ENCODE results near the gene RARA. TPM values are rescaled to one million over a fixed set of nuclear protein-coding genes. Genes with fewer than 3 reads are reported as not detected.

The RARA gene
- total and polyA plus RNA-seq, 8 donors: 6.8 to 19.7 (median 11.6) TPM

DNA sequence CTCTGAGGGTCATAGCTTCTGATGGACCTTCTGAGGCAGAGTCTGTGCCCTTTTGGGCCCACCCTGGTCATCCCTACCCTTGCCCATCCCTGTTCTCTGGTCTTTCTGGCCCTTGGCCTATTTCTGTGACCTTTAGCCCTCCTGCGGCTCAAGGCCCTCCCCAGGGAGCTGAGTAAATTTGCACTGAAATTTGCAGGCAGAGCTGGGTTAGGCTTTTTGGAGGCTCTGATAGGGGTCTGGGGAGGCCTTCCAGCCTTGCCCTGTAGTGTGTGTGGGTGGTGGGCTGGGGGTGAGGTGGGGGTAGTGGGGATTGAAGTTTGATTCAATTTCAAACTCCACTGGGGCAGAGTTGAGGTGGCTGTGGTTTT lies 17.8 kb downstream of the RARA start:
- no peaks in the 10 kb centered on the region for H3K9me3 ChIP-seq
- TF ChIP-seq, protein P1, sequence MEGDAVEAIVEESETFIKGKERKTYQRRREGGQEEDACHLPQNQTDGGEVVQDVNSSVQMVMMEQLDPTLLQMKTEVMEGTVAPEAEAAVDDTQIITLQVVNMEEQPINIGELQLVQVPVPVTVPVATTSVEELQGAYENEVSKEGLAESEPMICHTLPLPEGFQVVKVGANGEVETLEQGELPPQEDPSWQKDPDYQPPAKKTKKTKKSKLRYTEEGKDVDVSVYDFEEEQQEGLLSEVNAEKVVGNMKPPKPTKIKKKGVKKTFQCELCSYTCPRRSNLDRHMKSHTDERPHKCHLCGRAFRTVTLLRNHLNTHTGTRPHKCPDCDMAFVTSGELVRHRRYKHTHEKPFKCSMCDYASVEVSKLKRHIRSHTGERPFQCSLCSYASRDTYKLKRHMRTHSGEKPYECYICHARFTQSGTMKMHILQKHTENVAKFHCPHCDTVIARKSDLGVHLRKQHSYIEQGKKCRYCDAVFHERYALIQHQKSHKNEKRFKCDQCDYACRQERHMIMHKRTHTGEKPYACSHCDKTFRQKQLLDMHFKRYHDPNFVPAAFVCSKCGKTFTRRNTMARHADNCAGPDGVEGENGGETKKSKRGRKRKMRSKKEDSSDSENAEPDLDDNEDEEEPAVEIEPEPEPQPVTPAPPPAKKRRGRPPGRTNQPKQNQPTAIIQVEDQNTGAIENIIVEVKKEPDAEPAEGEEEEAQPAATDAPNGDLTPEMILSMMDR (IDR thresholded peaks at IDR 0.05): no peak
- DNase-seq: peak in 1 of 6 donors; percentile 27
- peak overlapping the region in 2 of 4 donors; percentile 11 to 50 for H3K27ac ChIP-seq
- FAIRE-seq: no peak
- 9 to 13% methylated on average over 1 of the region's 1 CpG for WGBS, 2 donors
- H3K4me3 ChIP-seq: no peak overlapping the region
- no peaks in the 10 kb centered on the region for H3K27me3 ChIP-seq
- intact Hi-C loops (cut with DNase I): no loop called here
- H3K4me1 ChIP-seq: peaks cover 19 to 64% (median 43%) of the 10 kb centered on the region in 3 donors
- no peak for ATAC-seq
- no peaks in the 10 kb centered on the region for H3K36me3 ChIP-seq

DNA sequence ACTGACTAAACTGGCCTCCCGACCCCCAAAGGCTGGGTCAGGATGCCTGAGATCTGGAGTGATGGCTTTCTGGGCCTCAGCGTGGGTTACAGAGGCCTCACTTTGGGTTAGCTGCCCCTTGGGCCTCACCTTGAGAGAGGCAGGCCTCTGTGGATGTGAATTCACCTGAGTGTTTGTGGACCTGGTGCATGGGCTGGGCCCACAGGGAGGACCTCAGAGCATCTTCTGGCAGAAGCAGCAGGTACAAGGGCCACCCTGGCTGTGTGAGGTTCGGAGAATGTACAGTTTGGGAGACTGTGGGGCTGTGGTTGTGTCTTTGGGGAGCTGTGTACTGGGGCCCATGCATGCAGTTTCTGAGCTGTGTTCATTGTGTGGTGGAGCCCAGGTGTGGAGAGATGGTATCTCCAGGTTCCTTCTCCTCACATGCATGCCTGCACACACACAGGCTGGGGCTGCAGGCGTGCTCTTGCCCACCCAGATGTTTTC lies 18.3 kb downstream of the RARA start:
- DNase-seq: peak in 1 of 6 donors; percentile 25
- intact Hi-C loops (cut with DNase I): no loop called here
- TF ChIP-seq, protein P1 (IDR thresholded peaks at IDR 0.05): no peak
- H3K36me3 ChIP-seq: no peaks in the 10 kb centered on the region
- H3K4me3 ChIP-seq: no peak overlapping the region
- H3K27me3 ChIP-seq: no peaks in the 10 kb centered on the region
- peaks cover 24 to 65% (median 48%) of the 10 kb centered on the region in 3 donors for H3K4me1 ChIP-seq
- 68 to 85% methylated on average over 4 of the region's 4 CpGs for WGBS, 2 donors
- FAIRE-seq: no peak
- H3K9me3 ChIP-seq: no peaks in the 10 kb centered on the region
- peak overlapping the region in 1 of 4 donors; percentile 11 for H3K27ac ChIP-seq
- no peak for ATAC-seq

DNA sequence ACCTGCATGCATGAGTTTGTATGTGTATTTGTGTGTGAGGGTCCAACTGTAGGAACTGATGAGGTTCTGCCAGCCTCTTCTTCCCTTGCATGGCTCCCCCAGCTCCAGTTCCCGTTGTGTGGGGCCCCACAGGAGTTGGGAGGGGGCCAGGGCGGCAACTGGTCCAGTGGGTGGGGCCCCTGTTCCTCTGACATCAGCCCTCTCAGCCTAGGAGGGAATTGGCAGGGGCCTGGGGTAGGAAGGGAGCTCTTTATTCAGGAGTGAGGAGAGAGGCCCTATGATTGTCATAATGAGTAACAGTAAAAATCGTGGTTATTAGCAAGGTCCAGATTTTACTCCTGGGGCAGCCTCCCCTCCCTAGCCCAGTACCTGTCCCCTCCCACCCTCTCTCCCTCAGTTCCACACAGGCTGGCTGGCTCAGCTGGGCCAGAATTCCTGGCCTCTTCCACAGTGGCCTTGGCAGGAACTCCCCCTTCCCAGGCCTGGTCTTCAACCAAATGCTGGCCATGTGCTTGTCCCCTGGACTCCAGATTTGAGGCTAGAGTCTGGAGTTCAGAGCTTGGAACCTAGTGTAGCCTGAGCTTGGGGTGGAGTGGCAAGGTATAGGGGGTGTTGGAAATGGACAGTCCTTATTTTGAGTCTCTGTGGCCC lies 18.9 kb downstream of the RARA start:
- intact Hi-C loops (cut with DNase I): no loop called here
- ATAC-seq (no peak), FAIRE-seq (no peak), DNase-seq (no peak)
- H3K27me3 ChIP-seq: no peaks in the 10 kb centered on the region
- H3K4me3 ChIP-seq: no peak overlapping the region
- WGBS, 2 donors: 19 to 25% methylated on average over 3 of the region's 3 CpGs
- H3K9me3 ChIP-seq: no peaks in the 10 kb centered on the region
- H3K36me3 ChIP-seq: no peaks in the 10 kb centered on the region
- TF ChIP-seq, protein P1 (IDR thresholded peaks at IDR 0.05): no peak
- H3K27ac ChIP-seq: peak overlapping the region in 1 of 4 donors; percentile 18
- peaks cover 30 to 70% (median 54%) of the 10 kb centered on the region in 3 donors for H3K4me1 ChIP-seq

DNA sequence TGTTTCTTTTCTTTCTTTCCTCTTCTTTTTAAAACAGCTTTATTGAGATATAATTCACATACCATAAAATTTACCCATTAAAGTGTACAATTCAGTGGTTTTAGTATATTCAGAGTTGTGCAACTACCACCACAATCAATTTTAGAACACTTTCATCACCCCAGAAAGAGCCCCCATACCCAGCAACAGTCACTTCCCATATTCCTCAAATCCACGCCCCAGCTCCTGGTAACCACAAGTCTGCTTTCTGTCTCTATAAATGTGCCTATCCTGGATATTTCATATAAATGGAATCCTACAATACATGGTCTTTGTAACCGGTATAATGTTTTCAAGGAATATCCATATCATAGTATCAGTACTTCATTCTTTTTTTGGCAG lies 19.4 kb downstream of the RARA start:
- Histone ChIP-seq H3K27me3 (no peaks in the 10 kb centered on the region), H3K9me3 (no peaks in the 10 kb centered on the region), H3K4me1 (peaks cover 35 to 75% (median 59%) of the 10 kb centered on the region in 3 donors), H3K36me3 (no peaks in the 10 kb centered on the region), H3K4me3 (no peak overlapping the region), H3K27ac (peak overlapping the region in 1 of 4 donors; percentile 18)
- no peak for DNase-seq
- ATAC-seq: no peak
- intact Hi-C loops (cut with DNase I): no loop called here
- WGBS, 2 donors: 92 to 97% methylated on average over 2 of the region's 2 CpGs
- FAIRE-seq: no peak
- TF ChIP-seq, protein P1 (IDR thresholded peaks at IDR 0.05): no peak

All from pancreas (tissue), 10 donors.